Measurements from ENCODE around the gene GRID2. TPM values are rescaled to one million over a fixed set of nuclear protein-coding genes. Genes with fewer than 3 reads are reported as not detected.

GRID2 gene
- total and polyA plus RNA-seq, 5 experiments from 2014 or later, result not detected

DNA sequence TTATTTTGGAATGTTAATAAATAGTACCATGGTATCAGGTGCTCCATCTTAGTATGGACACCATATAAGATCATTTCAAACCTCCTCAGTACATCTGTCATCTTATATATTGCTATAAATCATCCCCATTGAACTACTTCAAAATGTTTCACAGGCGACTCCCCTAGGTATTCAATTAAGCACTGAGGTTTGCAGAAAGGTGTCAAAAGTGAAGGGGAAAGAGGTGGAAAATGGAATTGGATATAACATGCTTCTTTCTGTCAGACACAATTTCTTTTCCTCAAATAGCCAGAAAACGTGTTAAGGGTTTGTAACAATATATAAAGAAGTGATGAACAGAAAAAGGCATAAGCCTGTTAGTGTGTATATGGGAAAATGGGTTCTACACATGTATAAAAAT lies 325.5 kb downstream of the GRID2 start:
- no peak overlapping the region for H3K4me3 Mint-ChIP-seq
- H3K4me1 Mint-ChIP-seq, result no peaks in the 10 kb centered on the region
- H3K27me3 Mint-ChIP-seq, result no peaks in the 10 kb centered on the region
- no peaks in the 10 kb centered on the region for H3K36me3 Mint-ChIP-seq
- H3K9me3 Mint-ChIP-seq, result peaks cover 0 to 14% (median 5%) of the 10 kb centered on the region in 9 donors
- H3K27ac Mint-ChIP-seq, result no peak overlapping the region
- no peak for ATAC-seq
- POLR2A ChIA-PET, result no interaction called here
- DNase-seq, result no peak

DNA sequence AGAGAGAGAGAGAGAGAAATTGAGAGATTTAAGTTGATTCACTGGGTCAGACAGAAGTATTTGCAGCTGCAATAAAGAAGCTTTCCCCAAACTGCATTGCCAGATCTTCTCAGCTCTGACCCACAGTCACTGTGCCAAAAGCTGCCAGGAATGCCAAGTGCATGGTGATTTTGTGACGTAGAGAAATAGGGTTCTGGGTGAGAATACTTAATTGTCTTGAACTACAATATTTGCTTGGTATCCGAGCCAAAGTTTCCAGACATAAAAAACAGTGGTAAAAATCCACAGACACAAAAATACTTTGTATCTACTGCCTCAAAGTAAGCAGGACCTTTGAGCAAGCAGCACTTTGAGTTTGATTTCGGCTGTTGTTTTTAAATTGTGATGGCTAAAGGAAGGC lies 331.1 kb downstream of the GRID2 start:
- DNase-seq (no peak), ATAC-seq (no peak)
- H3K27me3 Mint-ChIP-seq, result no peaks in the 10 kb centered on the region
- H3K36me3 Mint-ChIP-seq, result no peaks in the 10 kb centered on the region
- H3K4me3 Mint-ChIP-seq, result no peak overlapping the region
- no peak overlapping the region for H3K27ac Mint-ChIP-seq
- POLR2A ChIA-PET, result no interaction called here
- no peaks in the 10 kb centered on the region for H3K4me1 Mint-ChIP-seq
- H3K9me3 Mint-ChIP-seq, result peaks cover 0 to 10% (median 0%) of the 10 kb centered on the region in 9 donors

DNA sequence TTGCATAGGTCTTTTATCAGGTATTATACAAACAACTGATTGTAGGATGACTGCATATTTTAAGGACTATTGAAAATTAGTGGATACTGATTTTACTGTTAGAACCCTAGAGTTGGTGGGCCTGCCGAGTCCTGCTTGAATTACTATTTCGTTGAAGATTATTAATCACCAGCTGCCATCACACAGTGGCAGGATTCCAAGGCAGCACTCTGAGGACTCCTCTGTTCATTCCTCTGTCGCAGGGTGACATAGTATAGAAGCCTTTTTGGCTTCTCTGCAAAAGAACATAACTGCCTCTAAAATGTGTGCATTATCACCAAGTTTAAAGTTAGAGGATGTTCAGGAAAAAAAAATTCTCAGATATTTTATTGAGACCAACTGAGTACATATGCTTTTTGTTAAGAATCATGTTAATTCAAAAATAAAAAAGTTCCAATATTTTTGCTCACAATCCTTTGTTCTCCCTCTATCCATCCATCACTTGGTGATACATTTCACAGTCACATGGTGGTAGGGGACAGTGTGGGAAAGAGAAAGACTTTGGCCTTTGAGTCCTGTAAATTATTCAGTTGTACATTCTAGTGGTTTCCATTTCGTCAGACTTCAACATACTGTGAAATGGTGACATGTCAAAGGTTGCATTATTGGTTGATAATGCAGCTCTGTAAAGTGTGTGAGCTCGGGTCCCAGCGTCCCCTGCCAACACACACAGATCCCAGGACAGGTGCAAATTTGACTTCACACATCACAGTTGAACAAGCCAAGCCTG lies 332.5 kb downstream of the GRID2 start:
- H3K27me3 Mint-ChIP-seq, result no peaks in the 10 kb centered on the region
- H3K36me3 Mint-ChIP-seq, result no peaks in the 10 kb centered on the region
- no peak overlapping the region for H3K27ac Mint-ChIP-seq
- H3K9me3 Mint-ChIP-seq, result peaks cover 0 to 10% (median 2%) of the 10 kb centered on the region in 9 donors
- H3K4me1 Mint-ChIP-seq, result no peaks in the 10 kb centered on the region
- POLR2A ChIA-PET, result no interaction called here
- no peak for DNase-seq
- no peak overlapping the region for H3K4me3 Mint-ChIP-seq
- no peak for ATAC-seq

DNA sequence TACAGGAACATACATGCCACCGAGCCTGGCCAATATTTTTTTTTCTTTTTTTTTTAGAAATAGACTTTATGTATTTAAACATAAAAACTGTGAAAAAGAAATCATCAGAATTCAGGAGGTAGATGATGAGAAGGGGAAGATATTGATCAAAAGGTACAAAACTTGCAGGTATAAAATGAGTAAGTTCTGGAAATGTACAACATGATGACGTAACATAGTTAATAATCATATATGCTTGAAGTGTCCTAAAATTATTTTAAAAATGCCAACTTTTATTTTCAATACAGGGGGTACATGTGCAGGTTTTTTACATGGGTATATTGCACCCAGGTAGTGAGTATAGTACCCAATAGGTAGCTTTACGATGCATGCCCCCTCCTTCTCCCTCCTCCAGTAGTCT lies 337.6 kb downstream of the GRID2 start:
- Mint-ChIP-seq H3K27me3 (no peaks in the 10 kb centered on the region), H3K4me1 (no peaks in the 10 kb centered on the region), H3K9me3 (peaks cover 0 to 4% (median 3%) of the 10 kb centered on the region in 9 donors), H3K4me3 (no peak overlapping the region), H3K27ac (no peak overlapping the region), H3K36me3 (no peaks in the 10 kb centered on the region)
- POLR2A ChIA-PET, result no interaction called here
- DNase-seq, result no peak
- ATAC-seq, result no peak

DNA sequence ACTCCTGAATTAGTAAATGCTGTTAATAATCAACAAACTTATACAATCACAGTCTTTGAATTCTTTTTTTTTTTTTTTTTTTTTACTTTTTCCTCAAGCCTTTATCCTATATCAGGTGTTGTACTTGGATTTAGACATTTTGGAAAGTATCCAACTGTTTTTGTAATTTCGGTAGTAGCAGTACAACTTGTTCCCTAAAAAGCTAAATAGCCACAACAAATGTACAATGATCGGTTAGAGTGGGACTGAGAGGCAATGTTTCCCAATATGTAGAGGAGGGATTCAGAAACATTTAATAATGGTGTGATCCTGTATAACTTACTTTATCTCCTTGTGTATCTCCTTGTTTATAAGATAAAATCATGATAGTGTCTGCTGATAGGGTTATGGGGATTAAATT lies 343.1 kb downstream of the GRID2 start:
- H3K36me3 Mint-ChIP-seq, result no peaks in the 10 kb centered on the region
- no peaks in the 10 kb centered on the region for H3K4me1 Mint-ChIP-seq
- H3K9me3 Mint-ChIP-seq, result peaks cover 0 to 7% (median 0%) of the 10 kb centered on the region in 9 donors
- ATAC-seq, result no peak
- no peak overlapping the region for H3K27ac Mint-ChIP-seq
- no peaks in the 10 kb centered on the region for H3K27me3 Mint-ChIP-seq
- H3K4me3 Mint-ChIP-seq, result no peak overlapping the region
- no peak for DNase-seq
- POLR2A ChIA-PET, result no interaction called here

DNA sequence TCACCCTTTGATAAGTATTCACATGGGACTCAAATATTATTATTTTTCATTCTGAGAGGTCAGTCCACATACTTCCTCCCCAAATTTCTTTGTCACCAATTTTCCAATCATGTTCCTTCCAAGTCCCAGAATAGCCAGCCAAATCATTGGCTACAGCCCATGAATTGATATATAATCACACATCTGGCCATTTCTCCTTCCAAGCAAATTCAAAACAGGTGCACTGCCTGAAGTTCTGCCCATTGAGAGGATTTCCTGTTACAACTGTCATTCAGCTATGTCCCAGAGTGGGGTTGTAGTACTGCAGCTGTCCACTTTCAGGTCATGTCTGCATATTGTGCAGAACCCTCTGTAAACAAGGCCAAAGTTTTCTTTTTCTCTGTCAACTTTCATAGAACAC lies 347.8 kb downstream of the GRID2 start:
- POLR2A ChIA-PET, result no interaction called here
- DNase-seq (no peak), ATAC-seq (no peak)
- Mint-ChIP-seq H3K4me3 (no peak overlapping the region), H3K27ac (no peak overlapping the region), H3K9me3 (peaks cover 0 to 9% (median 3%) of the 10 kb centered on the region in 9 donors), H3K27me3 (no peaks in the 10 kb centered on the region), H3K36me3 (no peaks in the 10 kb centered on the region), H3K4me1 (no peaks in the 10 kb centered on the region)

DNA sequence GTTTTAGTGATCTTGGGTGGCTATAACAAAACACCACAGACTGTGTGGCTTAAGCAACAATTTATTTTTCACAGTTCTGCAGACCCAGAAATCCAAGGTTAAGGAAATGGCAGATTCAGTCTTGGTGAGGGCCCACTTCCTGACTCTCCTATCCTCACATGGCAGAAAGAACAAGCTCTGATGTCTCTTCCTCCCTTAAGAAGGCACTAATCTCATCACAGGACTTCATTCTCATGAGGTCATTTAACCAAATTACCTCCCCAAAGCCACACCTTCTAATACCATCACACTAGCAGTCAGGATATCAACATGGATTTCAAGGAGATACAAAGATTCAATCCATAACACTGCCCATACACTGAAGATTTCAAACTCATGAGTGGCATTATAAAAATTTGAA lies 350.3 kb downstream of the GRID2 start:
- no peaks in the 10 kb centered on the region for H3K4me1 Mint-ChIP-seq
- POLR2A ChIA-PET, result no interaction called here
- no peak for DNase-seq
- no peak overlapping the region for H3K27ac Mint-ChIP-seq
- no peaks in the 10 kb centered on the region for H3K27me3 Mint-ChIP-seq
- H3K9me3 Mint-ChIP-seq, result peaks cover 0 to 11% (median 3%) of the 10 kb centered on the region in 9 donors
- no peaks in the 10 kb centered on the region for H3K36me3 Mint-ChIP-seq
- H3K4me3 Mint-ChIP-seq, result no peak overlapping the region
- no peak for ATAC-seq

DNA sequence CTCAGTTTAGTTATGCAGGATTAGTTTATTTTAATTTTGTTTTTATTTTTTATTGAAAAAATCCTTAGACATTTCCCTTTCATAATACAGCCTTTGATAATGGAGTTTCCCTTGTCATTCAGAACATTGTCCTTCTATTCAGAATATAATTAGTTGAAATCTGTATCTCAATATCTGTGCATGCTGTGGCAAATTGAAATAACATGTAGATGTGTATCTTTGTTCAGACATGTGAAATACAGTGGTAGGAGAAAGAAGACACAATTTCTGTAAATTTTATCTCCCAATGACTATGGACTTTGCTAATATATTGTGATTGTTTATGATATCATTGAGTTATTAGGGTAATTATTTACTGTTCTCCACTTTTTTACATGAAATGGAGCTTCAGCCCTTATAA lies 353.9 kb downstream of the GRID2 start:
- Mint-ChIP-seq H3K4me1 (no peaks in the 10 kb centered on the region), H3K9me3 (peaks cover 0 to 8% (median 3%) of the 10 kb centered on the region in 9 donors), H3K36me3 (no peaks in the 10 kb centered on the region), H3K27me3 (no peaks in the 10 kb centered on the region), H3K27ac (no peak overlapping the region), H3K4me3 (no peak overlapping the region)
- DNase-seq, result no peak
- no peak for ATAC-seq
- POLR2A ChIA-PET, result no interaction called here

DNA sequence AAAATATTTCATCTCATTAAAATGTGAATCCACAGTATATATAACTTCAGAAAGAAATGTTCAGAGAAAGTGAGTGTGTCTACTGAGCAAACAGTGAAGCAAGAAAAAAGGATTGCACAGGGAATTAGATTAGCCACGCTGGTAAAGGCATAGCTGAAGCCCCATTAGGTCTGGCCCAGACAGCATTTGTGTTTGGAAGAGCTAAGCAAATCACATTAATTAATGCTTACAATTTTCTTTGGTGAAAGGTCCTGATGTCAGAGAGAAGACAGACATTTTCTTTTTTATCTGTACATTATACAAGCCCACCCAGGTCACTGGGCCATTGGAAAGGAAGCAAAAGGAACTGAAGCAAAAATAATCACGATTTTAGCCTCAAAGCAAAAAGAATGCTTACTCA lies 354.6 kb downstream of the GRID2 start:
- DNase-seq, result no peak
- no peak for ATAC-seq
- H3K27ac Mint-ChIP-seq, result no peak overlapping the region
- no peaks in the 10 kb centered on the region for H3K27me3 Mint-ChIP-seq
- H3K36me3 Mint-ChIP-seq, result no peaks in the 10 kb centered on the region
- POLR2A ChIA-PET, result no interaction called here
- no peaks in the 10 kb centered on the region for H3K4me1 Mint-ChIP-seq
- H3K9me3 Mint-ChIP-seq, result peaks cover 0 to 8% (median 3%) of the 10 kb centered on the region in 9 donors
- H3K4me3 Mint-ChIP-seq, result no peak overlapping the region

DNA sequence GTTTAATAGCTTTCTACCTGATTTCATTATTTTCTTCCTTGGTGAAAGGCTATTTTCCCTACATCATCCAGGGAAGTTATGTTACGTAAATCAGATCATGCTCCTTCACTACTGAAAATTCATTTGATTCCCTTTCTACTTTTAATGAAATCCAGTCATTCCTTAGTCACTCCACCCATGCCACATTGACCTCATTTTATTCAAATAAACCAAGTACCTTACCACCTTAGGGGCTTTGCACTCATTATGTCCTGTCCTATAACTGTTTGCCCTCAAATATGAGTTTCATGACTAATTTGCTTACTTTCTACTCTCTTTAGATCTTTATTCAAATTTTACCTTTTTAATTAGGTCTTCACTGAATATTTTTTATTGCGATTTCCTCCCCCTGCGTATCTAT lies 374.0 kb downstream of the GRID2 start:
- Mint-ChIP-seq H3K4me3 (no peak overlapping the region), H3K9me3 (peaks cover 0 to 14% (median 6%) of the 10 kb centered on the region in 9 donors), H3K36me3 (no peaks in the 10 kb centered on the region), H3K4me1 (no peaks in the 10 kb centered on the region), H3K27ac (no peak overlapping the region), H3K27me3 (no peaks in the 10 kb centered on the region)
- DNase-seq (no peak), ATAC-seq (no peak)
- POLR2A ChIA-PET, result no interaction called here

DNA sequence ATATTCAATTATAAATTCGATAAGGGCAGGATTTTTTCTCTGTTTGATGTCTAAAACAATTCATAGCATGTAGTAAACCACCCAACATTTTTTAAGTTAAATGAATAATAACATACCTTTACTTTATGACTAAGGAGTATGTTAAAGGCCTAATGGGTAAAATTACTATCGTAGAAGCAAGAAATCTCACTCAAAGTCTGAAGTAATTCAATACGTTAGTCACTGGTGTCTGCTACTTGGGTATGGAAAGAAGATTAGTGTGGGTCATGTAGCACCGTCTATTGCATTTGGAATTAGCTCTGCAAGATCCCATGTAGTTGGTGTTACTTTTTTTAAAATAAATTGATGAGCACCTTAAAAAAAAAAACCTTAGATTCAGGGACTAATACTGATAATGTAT lies 374.5 kb downstream of the GRID2 start:
- DNase-seq (no peak), ATAC-seq (no peak)
- Mint-ChIP-seq H3K9me3 (peaks cover 0 to 14% (median 6%) of the 10 kb centered on the region in 9 donors), H3K27me3 (no peaks in the 10 kb centered on the region), H3K4me3 (no peak overlapping the region), H3K27ac (no peak overlapping the region), H3K4me1 (no peaks in the 10 kb centered on the region), H3K36me3 (no peaks in the 10 kb centered on the region)
- POLR2A ChIA-PET, result no interaction called here

DNA sequence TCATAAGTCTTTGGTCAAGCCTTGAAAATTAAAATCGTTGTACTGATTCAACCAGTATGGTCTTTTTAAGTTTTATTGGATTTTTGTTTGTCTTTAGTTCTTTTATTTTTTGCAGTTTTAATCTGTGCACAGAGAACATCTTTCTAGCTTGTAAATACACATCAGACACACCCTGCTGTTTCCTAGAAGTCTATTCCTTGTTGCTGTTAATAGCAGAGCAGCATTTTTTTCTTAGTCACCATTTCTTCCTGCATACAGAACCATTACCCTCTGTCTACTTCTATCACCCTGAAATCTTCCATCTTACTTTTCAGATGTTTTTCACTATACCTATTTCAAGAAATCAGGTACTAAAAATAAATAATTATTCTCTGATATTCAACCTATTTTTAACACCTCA lies 375.4 kb downstream of the GRID2 start:
- DNase-seq (no peak), ATAC-seq (no peak)
- POLR2A ChIA-PET, result no interaction called here
- Mint-ChIP-seq H3K27me3 (no peaks in the 10 kb centered on the region), H3K27ac (no peak overlapping the region), H3K36me3 (no peaks in the 10 kb centered on the region), H3K4me1 (no peaks in the 10 kb centered on the region), H3K9me3 (peaks cover 0 to 14% (median 6%) of the 10 kb centered on the region in 9 donors), H3K4me3 (no peak overlapping the region)

DNA sequence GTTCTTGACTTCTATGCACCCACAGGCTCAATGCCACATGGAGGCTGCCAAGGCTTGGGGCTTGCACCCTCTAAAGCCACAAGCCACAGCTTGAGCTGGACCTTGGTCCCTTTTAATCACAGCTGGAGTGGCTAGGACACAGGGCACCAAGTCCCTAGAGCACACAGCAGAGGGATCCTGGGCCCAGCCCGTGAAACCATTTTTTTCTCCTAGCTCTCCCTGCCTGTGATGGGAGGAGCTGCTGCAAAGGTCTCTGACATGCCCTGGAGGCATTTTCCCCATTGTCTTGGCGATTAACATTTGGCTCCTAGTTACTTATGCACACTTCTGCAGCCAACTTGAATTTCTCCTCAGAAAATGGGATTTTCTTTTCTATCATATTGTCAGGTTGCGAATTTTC lies 410.9 kb downstream of the GRID2 start:
- H3K27ac Mint-ChIP-seq, result no peak overlapping the region
- peaks cover 0 to 12% (median 3%) of the 10 kb centered on the region in 9 donors for H3K9me3 Mint-ChIP-seq
- no peaks in the 10 kb centered on the region for H3K4me1 Mint-ChIP-seq
- H3K27me3 Mint-ChIP-seq, result no peaks in the 10 kb centered on the region
- DNase-seq (no peak), ATAC-seq (no peak)
- H3K4me3 Mint-ChIP-seq, result no peak overlapping the region
- H3K36me3 Mint-ChIP-seq, result no peaks in the 10 kb centered on the region
- POLR2A ChIA-PET, result no interaction called here

DNA sequence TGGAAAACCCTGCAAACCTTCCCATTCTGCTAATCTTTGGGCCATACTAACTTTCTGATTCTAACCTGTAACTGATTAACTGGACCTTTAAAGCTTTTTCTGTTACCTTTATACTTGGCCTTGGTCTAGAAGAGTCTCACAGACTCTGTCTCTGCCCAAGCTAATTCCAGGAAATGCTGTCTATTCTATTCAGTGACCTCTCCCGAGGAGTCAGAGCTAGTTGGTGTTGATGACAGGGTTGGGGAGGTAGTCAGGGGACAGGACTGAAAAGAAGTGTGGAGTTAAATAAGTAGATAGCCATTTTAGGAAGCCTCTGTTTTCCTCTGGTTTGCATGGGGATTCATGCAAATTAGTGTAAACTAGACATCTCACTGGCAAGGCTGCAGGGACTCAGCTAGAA lies 429.5 kb downstream of the GRID2 start:
- H3K4me1 Mint-ChIP-seq, result no peaks in the 10 kb centered on the region
- no peak overlapping the region for H3K27ac Mint-ChIP-seq
- no peak for DNase-seq
- H3K36me3 Mint-ChIP-seq, result no peaks in the 10 kb centered on the region
- POLR2A ChIA-PET, result no interaction called here
- peaks cover 0 to 7% (median 0%) of the 10 kb centered on the region in 9 donors for H3K9me3 Mint-ChIP-seq
- H3K4me3 Mint-ChIP-seq, result no peak overlapping the region
- no peaks in the 10 kb centered on the region for H3K27me3 Mint-ChIP-seq
- ATAC-seq, result no peak

Data from naive thymus-derived CD8-positive, alpha-beta T cell (primary cell).